ENCODE data around the gene UAP1.

GRCh38 chr1:162641114-162641513, 79.6 kb downstream of the UAP1 start:
- TF ChIP-seq CTCF (IDR thresholded peaks at IDR 0.05; ENCODE audit: insufficient read depth, low read length, poor library complexity, severe bottlenecking) (no peak), EZH2phosphoT487 (conservative IDR thresholded peaks at IDR 0.05; ENCODE audit: low read length) (no peak)

All from SU-DHL-6 (cell line).